GM12865 (cell line): Measurements from ENCODE around the gene PAPPA2.

Experiments
- DNase-seq: peaks from one replicate; pipeline ENCODE4 v3.0.0; 2010; ENCODE audit warnings: low read depth
- H3K4me3 ChIP-seq: 2 replicates; pipeline ENCODE4 v1.5.1; 2011; ENCODE audit warnings: mild to moderate bottlenecking, low read depth, low read length, control low read depth
- TF ChIP-seq, protein P1 (sequence below): IDR thresholded peaks from 2 replicates; pipeline ENCODE4 v1.5.1; 2011; ENCODE audit warnings: low read length, control low read depth, low read depth, inconsistent platforms; ENCODE audit not compliant: insufficient read depth; ENCODE audit errors: missing control alignments

Gene PAPPA2

DNA sequence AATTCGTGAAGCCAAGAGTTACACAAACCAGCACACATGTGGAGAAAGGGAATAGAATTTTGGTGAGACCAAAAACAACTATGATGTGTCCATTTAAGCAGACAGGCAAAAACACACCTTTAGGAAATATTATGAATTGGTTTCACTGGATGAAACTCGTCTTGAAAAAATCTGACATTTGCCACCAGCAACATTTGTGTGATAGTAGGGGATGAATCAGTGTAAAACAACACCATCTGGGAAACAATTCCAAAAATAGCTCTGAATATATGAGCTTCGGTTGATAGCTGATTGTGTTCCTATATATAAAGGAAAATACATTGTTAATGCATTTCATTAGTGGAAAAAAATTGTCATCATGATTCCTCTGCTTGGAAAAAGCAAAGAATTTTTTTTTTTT, 327.8 kb downstream of the PAPPA2 start:
- TF ChIP-seq, protein P1, sequence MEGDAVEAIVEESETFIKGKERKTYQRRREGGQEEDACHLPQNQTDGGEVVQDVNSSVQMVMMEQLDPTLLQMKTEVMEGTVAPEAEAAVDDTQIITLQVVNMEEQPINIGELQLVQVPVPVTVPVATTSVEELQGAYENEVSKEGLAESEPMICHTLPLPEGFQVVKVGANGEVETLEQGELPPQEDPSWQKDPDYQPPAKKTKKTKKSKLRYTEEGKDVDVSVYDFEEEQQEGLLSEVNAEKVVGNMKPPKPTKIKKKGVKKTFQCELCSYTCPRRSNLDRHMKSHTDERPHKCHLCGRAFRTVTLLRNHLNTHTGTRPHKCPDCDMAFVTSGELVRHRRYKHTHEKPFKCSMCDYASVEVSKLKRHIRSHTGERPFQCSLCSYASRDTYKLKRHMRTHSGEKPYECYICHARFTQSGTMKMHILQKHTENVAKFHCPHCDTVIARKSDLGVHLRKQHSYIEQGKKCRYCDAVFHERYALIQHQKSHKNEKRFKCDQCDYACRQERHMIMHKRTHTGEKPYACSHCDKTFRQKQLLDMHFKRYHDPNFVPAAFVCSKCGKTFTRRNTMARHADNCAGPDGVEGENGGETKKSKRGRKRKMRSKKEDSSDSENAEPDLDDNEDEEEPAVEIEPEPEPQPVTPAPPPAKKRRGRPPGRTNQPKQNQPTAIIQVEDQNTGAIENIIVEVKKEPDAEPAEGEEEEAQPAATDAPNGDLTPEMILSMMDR, result no peak
- no peak overlapping the region for H3K4me3 ChIP-seq
- no peak for DNase-seq

DNA sequence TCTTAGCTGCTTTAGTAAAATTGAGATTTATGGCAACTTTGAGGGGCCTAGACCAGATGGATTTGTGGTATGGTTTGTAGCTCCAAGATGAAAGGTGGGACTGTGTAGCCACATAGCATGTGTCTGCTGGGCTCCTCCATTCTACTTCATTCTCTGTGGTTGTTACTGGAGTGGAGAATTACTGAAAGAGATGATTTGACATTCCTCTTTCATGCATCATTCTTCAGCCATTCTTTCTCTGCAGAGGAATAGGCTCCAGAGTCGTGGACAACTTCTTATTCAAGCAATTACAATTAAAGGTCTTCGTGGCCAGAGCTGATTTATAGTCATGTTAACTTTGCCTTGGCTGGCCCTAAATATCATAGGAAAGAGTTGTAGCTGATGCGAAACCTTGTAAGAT, 328.9 kb downstream of the PAPPA2 start:
- no peak for DNase-seq

DNA sequence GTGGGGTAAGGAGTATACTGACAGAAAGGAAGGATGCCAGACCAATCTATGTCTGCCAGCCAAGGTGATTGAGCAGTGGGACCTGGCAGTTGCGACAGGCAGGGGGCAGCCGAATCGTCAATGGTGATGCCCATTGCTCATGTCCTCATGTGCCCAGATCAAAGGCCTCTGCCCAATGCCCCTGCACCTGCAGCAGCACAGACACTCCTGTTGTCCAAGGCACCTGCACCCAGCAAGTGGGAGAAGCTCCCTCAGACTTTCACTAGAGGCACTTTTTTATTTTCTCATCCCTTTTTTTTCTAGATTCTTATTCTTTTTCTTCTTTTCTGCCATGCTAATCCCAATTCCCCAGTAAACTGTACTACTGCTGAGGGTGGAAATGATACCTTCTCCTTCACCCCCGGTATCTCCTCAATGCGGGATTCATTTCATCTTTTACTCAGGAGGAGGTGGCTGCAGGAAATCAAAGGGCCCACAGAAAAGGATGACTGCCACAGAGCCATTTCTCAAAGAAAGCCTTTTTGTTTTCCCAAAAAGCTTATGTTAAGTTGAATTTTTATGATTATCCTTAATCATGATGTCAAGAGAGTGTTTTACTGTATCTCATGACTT, 332.0 kb downstream of the PAPPA2 start:
- H3K4me3 ChIP-seq, result no peak overlapping the region
- TF ChIP-seq, protein P1, result no peak
- DNase-seq, result no peak

More for the DNA sequence above, 328.9 kb downstream of the PAPPA2 start:
- TF ChIP-seq, protein P1, result no peak
- no peak overlapping the region for H3K4me3 ChIP-seq

DNA sequence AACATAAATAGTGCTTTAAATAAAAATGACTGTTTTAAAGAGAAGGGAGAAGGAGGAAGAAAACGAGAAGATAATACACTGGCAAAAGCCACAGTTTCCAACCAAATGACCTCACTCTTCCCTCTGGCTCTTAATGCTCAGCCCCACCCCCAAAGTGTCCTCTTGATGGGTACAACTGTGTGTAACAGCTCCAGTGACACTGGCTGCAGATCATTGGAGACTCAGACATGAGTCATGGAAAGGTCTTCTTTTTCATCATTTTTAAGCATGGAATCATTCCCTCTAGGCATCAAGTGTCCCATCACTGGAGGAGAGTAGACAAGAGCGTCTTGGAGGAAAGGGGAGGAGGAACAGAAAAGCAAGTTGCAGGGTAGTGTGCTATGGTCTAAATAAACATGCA, 333.0 kb downstream of the PAPPA2 start:
- H3K4me3 ChIP-seq, result no peak overlapping the region
- TF ChIP-seq, protein P1, result no peak
- no peak for DNase-seq

DNA sequence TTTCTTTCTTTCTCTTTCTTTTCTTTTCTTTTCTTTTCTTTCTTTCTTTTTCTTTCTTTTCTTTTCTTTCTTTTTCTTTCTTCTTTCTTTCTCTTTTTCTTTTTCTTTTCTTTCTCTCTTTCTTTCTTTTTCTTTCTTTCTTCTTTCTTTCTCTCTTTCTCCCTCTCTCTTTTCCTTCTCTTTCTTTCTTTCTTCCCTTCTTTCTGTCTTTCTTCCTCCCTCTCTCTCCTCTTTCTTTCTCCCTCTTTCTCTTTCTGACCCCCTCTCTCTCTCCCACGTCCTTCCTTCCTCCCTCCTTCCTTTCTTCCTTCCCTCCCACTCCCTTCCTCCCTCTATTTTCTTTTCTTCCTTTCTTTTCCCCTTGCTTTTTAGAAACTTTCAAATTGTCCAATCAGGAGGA, 333.6 kb downstream of the PAPPA2 start:
- H3K4me3 ChIP-seq, result no peak overlapping the region
- TF ChIP-seq, protein P1, result no peak
- no peak for DNase-seq

DNA sequence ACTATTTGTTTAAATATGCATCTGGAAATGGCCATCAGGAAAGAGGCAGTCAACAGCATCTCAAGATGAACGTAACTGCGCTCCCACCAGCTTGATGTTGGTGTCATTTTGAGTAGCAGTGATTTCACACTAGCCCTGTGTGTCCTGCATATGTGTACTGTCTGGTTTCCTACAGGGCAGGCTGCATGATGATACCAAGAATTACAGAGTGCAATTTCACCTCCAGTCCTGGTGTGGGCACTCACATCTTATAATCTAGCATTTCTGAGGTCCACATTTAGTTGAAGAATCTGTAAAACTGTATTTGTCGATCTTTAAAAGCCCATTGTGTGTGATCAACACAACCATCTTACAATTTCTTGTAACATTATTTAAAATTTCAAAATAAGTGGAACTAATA, 336.4 kb downstream of the PAPPA2 start:
- H3K4me3 ChIP-seq, result no peak overlapping the region
- TF ChIP-seq, protein P1, result no peak
- no peak for DNase-seq

DNA sequence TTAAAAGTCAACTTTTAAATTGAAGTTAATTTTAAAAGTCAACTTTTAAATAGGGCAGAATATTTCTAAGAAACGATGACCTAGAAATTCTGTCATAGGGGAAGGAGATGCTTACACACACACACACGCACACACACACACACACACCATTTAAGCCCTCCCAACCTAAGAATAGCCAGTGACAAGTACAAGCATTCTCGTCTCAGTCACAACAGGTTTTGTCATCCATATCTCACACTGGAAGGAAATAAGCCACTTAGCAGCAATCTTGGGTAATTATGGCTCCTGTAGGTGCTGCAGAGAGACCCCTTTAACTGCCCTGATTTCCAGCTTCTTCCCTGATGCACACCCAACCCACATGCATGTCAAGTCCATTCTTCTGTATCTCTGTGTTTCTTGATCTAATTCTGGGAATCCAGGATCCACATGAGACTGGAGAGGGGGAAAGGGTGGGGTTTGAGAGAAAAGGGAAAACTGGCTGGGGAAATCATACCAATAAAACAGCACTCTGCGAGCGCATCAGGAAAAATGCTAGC, 338.1 kb downstream of the PAPPA2 start:
- TF ChIP-seq, protein P1, result no peak
- DNase-seq, result no peak
- H3K4me3 ChIP-seq, result no peak overlapping the region
